ENCODE measurements around the gene LSP1. TPM values are rescaled to one million over a fixed set of nuclear protein-coding genes. Genes with fewer than 3 reads are reported as not detected.

Gene LSP1
- total and polyA plus RNA-seq, 2 of the 4 experiments (the other 2 are of a cell fraction) = not detected

GRCh38 chr11:1878137-1879031 lies 25.5 kb downstream of the LSP1 start:
- Histone ChIP-seq H4K91ac (ENCODE audit: insufficient read depth, low read depth, low read length) (no peak overlapping the region), H3K56ac (ENCODE audit: extremely low read depth, insufficient read depth, low read length) (no peak overlapping the region), H4K5ac (ENCODE audit: low read depth, low read length) (no peak overlapping the region), H3K4me3 (ENCODE audit: insufficient read depth, low read depth, low read length) (no peak overlapping the region), H3K23ac (ENCODE audit: low read depth, low read length) (no peak overlapping the region), H3K9me3 (ENCODE audit: control insufficient read depth, insufficient read depth, low read length) (no peaks in the 10 kb centered on the region), H3K27ac (ENCODE audit: insufficient read depth, low read length) (no peak overlapping the region), H3K36me3 (ENCODE audit: control insufficient read depth, insufficient read depth, low read length) (no peaks in the 10 kb centered on the region), H2AFZ (replicated peaks; ENCODE audit: low read length, poor library complexity) (no peak overlapping the region), H4K20me1 (ENCODE audit: insufficient read depth, low read length) (no peaks in the 10 kb centered on the region), H2AK5ac (ENCODE audit: low read depth, low read length) (no peak overlapping the region), H3K9me1 (ENCODE audit: insufficient read depth, low read length) (no peaks in the 10 kb centered on the region), H3K79me1 (ENCODE audit: low read depth in 1 of 2, low read length in 2 of 2) (no peaks in the 10 kb centered on the region), H2BK15ac (ENCODE audit: low read depth, low read length) (no peak overlapping the region), H2BK120ac (ENCODE audit: low read depth, low read length) (no peak overlapping the region), H4K8ac (ENCODE audit: low read depth in 2 of 2, low read length in 2 of 2) (no peak overlapping the region), H3K4me1 (ENCODE audit: control insufficient read depth, insufficient read depth, low read length) (peaks cover 3% of the 10 kb centered on the region; the same call in 1 of the 2 replicates), H3K4me2 (ENCODE audit: low read depth, low read length) (no peak overlapping the region), H3K14ac (replicated peaks; ENCODE audit: low read depth, low read length) (no peak overlapping the region), H3K9ac (ENCODE audit: low read depth, low read length) (no peak overlapping the region), H2AK9ac (replicated peaks; ENCODE audit: low read depth, low read length, poor library complexity) (no peak overlapping the region), H2BK5ac (ENCODE audit: low read depth, low read length, poor library complexity, severe bottlenecking) (no peak overlapping the region), H3K4ac (ENCODE audit: low read depth, low read length) (no peak overlapping the region), H3K27me3 (ENCODE audit: control insufficient read depth, insufficient read depth, low read length) (peaks cover 4% of the 10 kb centered on the region; the same call in 1 of the 2 replicates), H2BK20ac (ENCODE audit: low read depth, low read length) (no peak overlapping the region), H3K18ac (ENCODE audit: low read depth, low read length) (no peak overlapping the region)
- dilution Hi-C loops (cut with HindIII; ENCODE audit: low sequenced_read_pairs, unreplicated experiment) = no loop called here
- WGBS, 2 experiments (ENCODE audit: extremely low coverage in 2 of 2, insufficient read length in 1 of 2) = 97% methylated on average over 11 of the region's 30 CpGs; no CpG with 5 or more reads in 1 of the 2 experiments
- in situ Hi-C loops (cut with MboI; ENCODE audit: low sequenced_read_pairs) = no loop called here
- ChIA-PET POLR2A (ENCODE audit: unreplicated experiment) (no interaction called here), CTCF (no interaction called here)
- DNase-seq (no peak), ATAC-seq (ENCODE audit: low read depth) (no peak)
- no TSS peak for BruUV-seq (replicated peaks)
- intact Hi-C loops (cut with micrococcal nuclease) = no loop called here
- TF ChIP-seq CTCF (conservative IDR thresholded peaks at IDR 0.05; ENCODE audit: low read depth, low read length) (no peak), SMC3 (IDR thresholded peaks at IDR 0.05; ENCODE audit: low read depth, low read length) (no peak), FOS (IDR thresholded peaks at IDR 0.05; ENCODE audit: low read depth, low read length) (no peak), MAFK (IDR thresholded peaks at IDR 0.05; ENCODE audit: low read depth, low read length) (no peak), BHLHE40 (IDR thresholded peaks at IDR 0.05; ENCODE audit: low read depth, low read length) (no peak), USF2 (IDR thresholded peaks at IDR 0.05; ENCODE audit: low read depth, low read length) (no peak), MAZ (IDR thresholded peaks at IDR 0.05; ENCODE audit: borderline replicate concordance, low read depth, low read length) (no peak), RFX5 (IDR thresholded peaks at IDR 0.05; ENCODE audit: low read depth, low read length) (no peak), RAD21 (IDR thresholded peaks at IDR 0.05; ENCODE audit: low read length) (no peak), CHD1 (IDR thresholded peaks at IDR 0.05; ENCODE audit: low read depth, low read length) (no peak), RCOR1 (IDR thresholded peaks at IDR 0.05; ENCODE audit: insufficient replicate concordance, low read length) (no peak), MXI1 (IDR thresholded peaks at IDR 0.05; ENCODE audit: borderline replicate concordance, low read depth, low read length) (no peak), POLR2A (IDR thresholded peaks at IDR 0.05; ENCODE audit: low read depth, low read length) (no peak), ELK1 (IDR thresholded peaks at IDR 0.05; ENCODE audit: borderline replicate concordance, low read depth, low read length) (no peak), NFE2L2 (IDR thresholded peaks at IDR 0.05; ENCODE audit: low read depth, low read length) (no peak)
